Fibroblast of villous mesenchyme (primary cell): ENCODE measurements around the gene OR1L4. TPM values are rescaled to one million over a fixed set of nuclear protein-coding genes. Genes with fewer than 3 reads are reported as not detected.

Source experiments
- DNase-seq: peaks from one replicate; pipeline ENCODE4 v3.0.0-alpha.2; 2010; ENCODE audit warnings: low read depth
- H3K4me3 ChIP-seq: 2 replicates; pipeline ENCODE4 v1.5.1; 2011; ENCODE audit warnings: low read depth, mild to moderate bottlenecking, low read length
- total RNA-seq: library from RNA; depleted of rRNA; stranded (reverse); fragments of >200 nt; gene quantifications from 2 replicates; pipeline ENCODE4 v1.2.3, GENCODE V29; 2012
- TF ChIP-seq, protein P1 (sequence below): IDR thresholded peaks from 2 replicates; pipeline ENCODE4 v1.5.1; 2012; ENCODE audit warnings: low read depth, mild to moderate bottlenecking, low read length; ENCODE audit not compliant: insufficient read depth

OR1L4 gene, protein sequence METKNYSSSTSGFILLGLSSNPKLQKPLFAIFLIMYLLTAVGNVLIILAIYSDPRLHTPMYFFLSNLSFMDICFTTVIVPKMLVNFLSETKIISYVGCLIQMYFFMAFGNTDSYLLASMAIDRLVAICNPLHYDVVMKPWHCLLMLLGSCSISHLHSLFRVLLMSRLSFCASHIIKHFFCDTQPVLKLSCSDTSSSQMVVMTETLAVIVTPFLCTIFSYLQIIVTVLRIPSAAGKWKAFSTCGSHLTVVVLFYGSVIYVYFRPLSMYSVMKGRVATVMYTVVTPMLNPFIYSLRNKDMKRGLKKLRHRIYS
- not detected in 2 replicates for total RNA-seq

DNA sequence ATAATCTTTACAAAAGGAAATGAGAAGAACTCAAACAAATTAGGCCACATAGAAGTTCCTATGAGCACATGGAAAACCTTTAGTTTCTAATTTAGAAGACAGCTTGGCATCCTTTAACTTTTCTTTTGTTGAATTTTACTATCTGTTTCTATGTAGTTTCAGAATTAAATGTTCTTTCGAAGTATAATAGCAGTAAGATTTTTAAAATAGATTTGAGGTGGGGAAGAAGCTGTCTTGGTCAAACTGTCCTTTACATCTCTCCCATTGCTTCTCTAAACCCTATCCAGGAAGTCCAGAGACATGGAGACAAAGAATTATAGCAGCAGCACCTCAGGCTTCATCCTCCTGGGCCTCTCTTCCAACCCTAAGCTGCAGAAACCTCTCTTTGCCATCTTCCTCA, at the start of gene OR1L4:
OR1L4 (plus strand) TSS at position 301 of the 400 bp plus-strand sequence; CDS start at position 301, 0 bp downstream.
- no peak within 1 kb of the TSS for H3K4me3 ChIP-seq
- no peak for DNase-seq
- TF ChIP-seq, protein P1, sequence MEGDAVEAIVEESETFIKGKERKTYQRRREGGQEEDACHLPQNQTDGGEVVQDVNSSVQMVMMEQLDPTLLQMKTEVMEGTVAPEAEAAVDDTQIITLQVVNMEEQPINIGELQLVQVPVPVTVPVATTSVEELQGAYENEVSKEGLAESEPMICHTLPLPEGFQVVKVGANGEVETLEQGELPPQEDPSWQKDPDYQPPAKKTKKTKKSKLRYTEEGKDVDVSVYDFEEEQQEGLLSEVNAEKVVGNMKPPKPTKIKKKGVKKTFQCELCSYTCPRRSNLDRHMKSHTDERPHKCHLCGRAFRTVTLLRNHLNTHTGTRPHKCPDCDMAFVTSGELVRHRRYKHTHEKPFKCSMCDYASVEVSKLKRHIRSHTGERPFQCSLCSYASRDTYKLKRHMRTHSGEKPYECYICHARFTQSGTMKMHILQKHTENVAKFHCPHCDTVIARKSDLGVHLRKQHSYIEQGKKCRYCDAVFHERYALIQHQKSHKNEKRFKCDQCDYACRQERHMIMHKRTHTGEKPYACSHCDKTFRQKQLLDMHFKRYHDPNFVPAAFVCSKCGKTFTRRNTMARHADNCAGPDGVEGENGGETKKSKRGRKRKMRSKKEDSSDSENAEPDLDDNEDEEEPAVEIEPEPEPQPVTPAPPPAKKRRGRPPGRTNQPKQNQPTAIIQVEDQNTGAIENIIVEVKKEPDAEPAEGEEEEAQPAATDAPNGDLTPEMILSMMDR = no peak

DNA sequence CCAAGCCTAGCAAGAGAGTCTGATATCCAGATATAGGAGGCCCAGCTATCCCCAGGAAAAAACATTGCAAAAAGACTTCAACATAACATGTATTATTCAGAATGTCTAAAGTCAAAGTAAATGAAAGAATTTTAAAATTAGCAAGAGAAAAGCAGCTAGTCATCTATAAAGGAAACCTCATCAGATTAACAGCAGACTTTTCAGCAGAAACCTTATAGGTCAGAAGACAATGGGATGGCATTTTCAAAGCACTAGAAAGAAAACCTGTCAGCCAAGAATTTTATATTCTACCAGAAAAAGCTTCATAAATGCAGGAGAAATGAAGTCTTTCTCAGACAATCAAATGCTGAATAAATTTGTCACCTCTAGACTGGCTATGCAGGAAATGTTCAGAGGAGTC, 38.9 kb upstream of the OR1L4 start:
- TF ChIP-seq, protein P1 = no peak
- DNase-seq = no peak
- H3K4me3 ChIP-seq = no peak overlapping the region

DNA sequence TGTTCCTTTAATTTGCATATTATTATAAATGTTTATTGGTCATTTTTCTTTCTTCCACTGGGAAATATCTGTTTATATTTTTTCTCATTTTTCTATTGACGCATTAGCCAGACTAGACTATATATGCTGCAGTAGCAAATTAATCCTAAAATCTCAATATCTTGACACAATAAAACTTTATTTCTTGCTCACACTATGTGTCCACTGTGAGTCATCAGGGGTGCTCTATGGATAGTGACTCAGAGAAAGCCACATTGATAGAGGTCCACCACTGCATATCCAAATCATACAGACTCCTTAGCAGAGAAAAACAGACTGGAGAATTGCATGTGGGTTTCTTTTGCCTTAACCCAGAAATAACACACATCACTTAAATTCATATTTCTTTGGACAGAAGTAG, 28.1 kb upstream of the OR1L4 start:
- TF ChIP-seq, protein P1 = no peak
- H3K4me3 ChIP-seq = no peak overlapping the region
- DNase-seq = no peak

DNA sequence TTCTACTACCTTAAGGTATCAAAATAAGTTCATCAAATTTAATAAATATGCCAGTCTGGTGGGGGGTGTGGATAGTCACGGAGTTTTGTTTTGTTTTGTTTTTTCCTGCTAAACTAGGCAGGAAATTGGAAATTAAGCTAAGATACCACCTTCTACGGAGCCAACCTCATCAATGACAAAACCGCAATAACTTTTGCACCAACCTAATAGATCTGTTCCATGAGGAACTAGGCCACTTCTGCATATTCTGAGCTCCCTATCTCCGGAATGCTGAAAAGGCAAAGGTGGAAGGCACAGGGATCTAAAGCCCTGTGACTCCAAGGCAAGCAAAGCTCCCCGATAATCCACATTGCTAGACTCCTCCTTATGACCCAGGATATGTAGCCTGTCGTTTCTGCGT, 5.8 kb upstream of the OR1L4 start:
- TF ChIP-seq, protein P1 = no peak
- no peak overlapping the region for H3K4me3 ChIP-seq
- DNase-seq = no peak

- no peak for DNase-seq
- TF ChIP-seq, protein P1 = no peak
Observed at GRCh38 chr9:122719218-122719617, 4.6 kb upstream of the OR1L4 start.

GRCh38 chr9:122742003-122742402, 18.2 kb downstream of the OR1L4 start, which contains the start of gene OR1L6:
Gene OR1L6 (plus strand): TSS chr9:122742303. CDS start chr9:122749848, 7,545 bp downstream.
- TF ChIP-seq, protein P1 = no peak
- no peak within 1 kb of the TSS for H3K4me3 ChIP-seq
- DNase-seq = no peak

More at GRCh38 chr9:122719218-122719617, 4.6 kb upstream of the OR1L4 start:
- no peak overlapping the region for H3K4me3 ChIP-seq
